ENCODE measurements around the gene ISG15. TPM values are rescaled to one million over a fixed set of nuclear protein-coding genes. Genes with fewer than 3 reads are reported as not detected.
"Not testable (repeated sequence)": the region's sequence is repeated elsewhere in the genome, so short reads cannot be mapped to it uniquely, and the experiment has no call there.

ISG15 gene
- polyA plus RNA-seq, 1 donor = 6.2 TPM

DNA sequence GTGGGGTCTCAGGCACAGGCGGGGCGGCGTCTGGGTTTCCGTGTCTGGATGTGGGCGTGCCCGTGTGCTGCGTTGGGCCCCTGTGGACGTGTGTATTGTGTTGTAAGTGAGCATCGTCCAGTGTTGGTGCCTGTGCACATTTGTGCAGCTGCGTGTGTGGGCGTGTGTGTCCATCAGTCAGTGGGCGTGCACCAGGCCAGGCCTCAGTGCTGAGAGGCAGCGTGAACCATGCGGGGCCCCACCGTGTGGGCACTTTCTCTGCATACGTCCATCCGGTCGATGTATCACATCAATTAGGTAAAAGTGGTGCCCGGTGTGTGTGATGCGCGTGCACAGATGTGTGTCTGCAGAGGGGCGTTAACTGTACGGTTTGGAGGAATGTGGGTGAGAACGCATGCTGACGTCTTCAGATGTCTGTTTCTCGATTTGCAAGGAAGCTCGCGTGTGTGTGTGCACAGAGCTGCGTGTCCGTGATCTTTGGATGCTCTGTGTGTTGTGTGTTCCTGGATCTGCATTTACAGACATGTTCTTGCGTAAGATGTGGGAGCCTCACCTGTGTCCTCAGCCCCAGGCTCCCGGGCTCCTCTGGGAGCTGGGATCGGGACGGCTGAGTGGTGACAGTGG, 31.3 kb downstream of the ISG15 start:
- DNase-seq (ENCODE audit: low read depth) = no peak

DNA sequence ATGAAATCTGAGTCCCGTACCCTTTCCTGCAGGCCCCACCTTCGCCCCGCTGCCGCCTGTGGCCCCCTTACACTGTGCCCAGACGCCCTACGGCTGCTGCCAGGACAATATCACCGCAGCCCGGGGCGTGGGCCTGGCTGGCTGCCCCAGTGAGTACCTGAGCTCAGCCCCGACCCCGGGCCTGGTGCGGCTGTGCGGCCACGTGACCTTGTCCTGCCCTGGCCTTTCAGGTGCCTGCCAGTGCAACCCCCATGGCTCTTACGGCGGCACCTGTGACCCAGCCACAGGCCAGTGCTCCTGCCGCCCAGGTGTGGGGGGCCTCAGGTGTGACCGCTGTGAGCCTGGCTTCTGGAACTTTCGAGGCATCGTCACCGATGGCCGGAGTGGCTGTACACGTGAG, 31.8 kb downstream of the ISG15 start:
- no peak for DNase-seq (ENCODE audit: low read depth)

DNA sequence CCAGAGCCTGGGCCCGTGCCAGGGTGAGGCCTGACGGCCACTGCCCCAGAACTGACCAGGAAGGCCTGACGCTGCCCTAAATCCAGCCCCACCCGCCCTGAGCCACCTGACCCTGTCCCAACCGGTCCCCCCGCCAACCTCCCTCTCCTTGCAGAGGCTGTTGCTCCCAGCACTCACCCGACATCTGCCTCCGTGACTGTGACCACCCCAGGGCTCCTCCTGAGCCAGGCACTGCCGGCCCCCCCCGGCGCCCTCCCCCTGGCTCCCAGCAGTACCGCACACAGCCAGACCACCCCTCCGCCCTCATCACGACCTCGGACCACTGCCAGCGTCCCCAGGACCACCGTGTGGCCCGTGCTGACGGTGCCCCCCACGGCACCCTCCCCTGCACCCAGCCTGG, 32.9 kb downstream of the ISG15 start:
- DNase-seq (ENCODE audit: low read depth) = no peak

DNA sequence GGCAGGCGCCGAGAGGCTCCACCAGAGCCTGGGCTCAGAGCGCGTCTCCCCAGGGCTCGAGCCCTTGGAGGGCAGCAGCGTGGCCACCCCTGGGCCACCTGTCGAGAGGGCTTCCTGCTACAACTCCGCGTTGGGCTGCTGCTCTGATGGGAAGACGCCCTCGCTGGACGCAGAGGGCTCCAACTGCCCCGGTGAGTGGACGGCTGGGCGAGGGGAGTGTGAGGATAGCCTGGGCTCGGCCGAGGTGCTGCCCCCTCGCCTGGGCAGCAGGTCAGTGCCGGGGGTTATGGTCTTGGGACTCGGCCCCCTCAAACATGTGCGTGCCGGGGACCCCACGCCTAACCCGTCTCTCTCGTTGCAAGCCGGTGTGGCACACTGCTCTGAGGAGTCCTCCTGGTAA, 33.5 kb downstream of the ISG15 start:
- DNase-seq (ENCODE audit: low read depth) = no peak

DNA sequence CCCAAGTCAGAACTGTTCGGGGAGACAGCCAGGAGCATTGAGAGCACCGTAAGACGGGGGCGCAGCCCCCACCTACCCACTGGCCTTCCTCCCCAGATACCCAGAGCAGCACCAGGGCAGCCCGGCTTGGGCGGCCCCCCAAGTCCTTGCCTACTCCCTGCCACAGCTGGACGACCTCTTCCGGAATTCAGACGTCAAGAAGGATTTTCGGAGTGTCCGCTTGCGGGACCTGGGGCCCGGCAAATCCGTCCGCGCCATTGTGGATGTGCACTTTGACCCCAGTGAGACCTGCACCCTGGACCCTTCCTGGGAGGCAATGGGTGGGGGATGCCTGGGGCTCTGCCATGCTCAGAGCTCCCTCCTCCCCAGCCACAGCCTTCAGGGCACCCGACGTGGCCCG, 34.1 kb downstream of the ISG15 start:
- DNase-seq (ENCODE audit: low read depth) = no peak

DNA sequence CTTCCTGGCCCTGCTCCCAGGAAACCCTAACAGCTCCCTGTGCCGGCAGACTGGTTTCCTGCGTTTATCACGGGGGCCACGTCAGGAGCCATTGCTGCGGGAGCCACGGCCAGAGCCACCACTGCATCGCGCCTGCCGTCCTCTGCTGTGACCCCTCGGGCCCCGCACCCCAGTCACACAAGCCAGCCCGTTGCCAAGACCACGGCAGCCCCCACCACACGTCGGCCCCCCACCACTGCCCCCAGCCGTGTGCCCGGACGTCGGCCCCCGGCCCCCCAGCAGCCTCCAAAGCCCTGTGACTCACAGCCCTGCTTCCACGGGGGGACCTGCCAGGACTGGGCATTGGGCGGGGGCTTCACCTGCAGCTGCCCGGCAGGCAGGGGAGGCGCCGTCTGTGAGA, 34.7 kb downstream of the ISG15 start:
- no peak for DNase-seq (ENCODE audit: low read depth)

DNA sequence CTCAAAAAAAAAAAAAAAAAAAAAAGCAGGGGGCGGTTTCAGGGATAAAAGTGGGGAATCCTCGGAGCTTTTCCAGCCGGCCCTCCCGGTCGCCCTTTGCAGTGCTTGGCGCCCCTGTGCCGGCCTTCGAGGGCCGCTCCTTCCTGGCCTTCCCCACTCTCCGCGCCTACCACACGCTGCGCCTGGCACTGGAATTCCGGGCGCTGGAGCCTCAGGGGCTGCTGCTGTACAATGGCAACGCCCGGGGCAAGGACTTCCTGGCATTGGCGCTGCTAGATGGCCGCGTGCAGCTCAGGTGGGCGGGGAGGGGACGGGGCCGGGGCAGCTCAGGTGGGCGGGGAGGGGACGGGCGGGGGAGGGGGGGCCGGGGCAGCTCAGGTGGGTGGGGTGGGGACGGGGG, 35.5 kb downstream of the ISG15 start:
- DNase-seq (ENCODE audit: low read depth) = no peak

DNA sequence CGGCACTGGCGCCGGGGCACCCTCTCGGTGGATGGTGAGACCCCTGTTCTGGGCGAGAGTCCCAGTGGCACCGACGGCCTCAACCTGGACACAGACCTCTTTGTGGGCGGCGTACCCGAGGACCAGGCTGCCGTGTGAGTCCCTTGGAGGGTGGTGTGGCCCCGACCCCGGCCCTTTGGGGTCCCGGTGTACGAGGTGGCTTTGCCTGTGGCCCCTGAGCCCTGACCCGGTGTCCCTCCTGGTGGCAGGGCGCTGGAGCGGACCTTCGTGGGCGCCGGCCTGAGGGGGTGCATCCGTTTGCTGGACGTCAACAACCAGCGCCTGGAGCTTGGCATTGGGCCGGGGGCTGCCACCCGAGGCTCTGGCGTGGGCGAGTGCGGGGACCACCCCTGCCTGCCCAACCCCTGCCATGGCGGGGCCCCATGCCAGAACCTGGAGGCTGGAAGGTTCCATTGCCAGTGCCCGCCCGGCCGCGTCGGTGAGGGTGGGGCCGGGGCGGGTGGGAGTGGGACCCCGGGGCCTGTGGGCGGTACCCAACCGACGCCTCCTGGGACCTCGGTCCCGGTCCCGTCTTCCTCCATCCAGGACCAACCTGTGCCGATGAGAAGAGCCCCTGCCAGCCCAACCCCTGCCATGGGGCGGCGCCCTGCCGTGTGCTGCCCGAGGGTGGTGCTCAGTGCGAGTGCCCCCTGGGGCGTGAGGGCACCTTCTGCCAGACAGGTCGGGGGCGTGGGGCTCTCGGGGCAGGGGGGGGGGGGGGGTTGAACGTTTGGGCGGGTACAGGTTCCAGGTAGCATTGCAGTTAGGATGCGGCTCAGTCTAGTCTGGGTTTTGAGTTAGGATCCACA, 36.2 kb downstream of the ISG15 start:
- DNase-seq (ENCODE audit: low read depth) = no peak

DNA sequence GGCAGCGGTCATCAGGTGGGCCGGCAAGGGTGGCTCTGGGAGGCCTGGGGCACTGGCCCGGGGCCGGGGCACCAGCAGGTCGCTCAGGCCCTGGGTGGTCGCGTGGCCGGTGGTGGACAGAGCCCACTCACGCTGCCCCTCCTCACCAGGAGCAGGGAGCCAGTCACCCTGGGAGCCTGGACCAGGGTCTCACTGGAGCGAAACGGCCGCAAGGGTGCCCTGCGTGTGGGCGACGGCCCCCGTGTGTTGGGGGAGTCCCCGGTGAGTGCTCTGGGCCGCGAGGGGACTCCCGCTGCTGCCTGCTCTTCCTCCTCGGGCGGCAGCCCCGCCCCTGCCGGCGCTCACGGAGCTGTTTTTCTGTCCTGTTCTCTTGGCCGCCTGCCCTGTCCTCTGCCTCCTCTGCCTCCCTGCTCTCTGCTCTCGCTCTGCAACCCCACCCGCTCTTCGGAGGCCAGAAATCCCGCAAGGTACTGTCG, 37.3 kb downstream of the ISG15 start:
- DNase-seq (ENCODE audit: low read depth) = no peak

DNA sequence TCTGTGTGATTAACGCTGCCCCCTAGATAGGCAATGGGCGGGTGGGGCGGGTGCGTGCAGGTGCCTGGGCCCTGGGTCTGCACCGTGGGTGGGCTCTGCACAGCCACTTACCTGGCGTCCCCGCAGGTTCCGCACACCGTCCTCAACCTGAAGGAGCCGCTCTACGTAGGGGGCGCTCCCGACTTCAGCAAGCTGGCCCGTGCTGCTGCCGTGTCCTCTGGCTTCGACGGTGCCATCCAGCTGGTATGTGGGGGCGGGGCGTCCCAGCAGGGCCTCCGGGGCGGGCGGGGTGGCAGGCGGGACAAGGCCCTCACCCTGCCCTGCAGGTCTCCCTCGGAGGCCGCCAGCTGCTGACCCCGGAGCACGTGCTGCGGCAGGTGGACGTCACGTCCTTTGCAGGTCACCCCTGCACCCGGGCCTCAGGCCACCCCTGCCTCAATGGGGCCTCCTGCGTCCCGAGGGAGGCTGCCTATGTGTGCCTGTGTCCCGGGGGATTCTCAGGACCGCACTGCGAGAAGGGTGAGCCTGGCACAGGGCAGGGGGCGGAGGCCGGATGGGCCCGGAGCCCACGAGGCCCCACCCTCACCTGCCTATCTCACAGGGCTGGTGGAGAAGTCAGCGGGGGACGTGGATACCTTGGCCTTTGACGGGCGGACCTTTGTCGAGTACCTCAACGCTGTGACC, 38.0 kb downstream of the ISG15 start:
- no peak for DNase-seq (ENCODE audit: low read depth)

DNA sequence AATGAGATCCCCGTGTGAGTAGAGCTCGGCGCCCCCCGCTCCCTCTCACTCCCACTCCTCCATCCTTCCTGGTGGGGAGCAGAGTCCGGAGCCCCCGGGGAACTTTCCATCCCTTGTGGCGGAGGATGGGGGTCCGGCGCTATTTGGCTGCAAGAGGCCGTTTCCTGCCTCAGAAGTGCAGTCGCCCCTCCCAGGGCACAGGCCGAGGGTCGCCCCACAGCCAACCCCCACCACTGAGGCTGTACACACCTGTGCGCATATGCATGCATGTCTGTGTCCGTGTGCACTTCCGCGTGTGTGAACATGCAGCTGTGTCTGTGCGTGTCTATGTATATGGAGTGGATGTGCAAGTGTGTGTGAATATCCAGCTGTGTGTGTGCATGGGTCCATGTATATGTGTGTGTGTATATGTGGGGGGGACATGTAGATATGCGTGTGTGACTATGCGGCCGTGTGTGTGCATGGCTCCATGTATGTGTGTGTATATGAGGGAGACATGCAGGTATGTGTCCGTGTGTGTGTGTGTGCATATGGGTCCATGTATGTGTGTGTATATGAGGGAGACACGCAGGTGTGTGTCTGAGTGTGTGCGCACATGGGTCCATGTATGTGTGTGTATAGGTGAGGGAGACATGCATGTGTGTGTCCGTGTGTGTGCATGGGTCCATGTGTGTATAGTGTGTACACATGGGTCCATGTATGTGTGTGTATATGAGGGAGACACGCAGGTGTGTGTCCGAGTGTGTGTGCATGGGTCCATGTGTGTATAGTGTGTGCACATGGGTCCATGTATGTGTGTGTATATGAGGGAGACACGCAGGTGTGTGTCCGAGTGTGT, 38.9 kb downstream of the ISG15 start:
- no peak for DNase-seq (ENCODE audit: low read depth)

DNA sequence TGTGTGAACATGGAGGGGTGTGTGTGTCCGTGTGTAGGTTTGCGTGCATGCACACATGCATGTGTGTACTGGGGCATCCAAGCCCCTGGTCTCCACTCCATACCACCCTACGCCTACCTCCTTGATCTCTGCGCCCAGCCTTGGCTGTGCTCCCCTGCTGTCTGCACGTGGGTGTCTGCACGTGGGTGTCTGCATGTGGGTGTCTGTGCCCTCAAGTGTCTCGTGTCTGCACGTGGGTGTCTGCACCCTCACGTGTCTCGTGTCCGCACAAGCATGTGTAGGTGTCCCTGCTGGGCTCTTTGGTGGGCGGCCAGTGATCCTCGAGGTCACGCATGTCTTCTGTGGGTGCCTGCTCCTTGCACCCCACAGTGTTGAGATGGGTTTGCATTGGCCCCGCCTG, 39.7 kb downstream of the ISG15 start:
- no peak for DNase-seq (ENCODE audit: low read depth)

DNA sequence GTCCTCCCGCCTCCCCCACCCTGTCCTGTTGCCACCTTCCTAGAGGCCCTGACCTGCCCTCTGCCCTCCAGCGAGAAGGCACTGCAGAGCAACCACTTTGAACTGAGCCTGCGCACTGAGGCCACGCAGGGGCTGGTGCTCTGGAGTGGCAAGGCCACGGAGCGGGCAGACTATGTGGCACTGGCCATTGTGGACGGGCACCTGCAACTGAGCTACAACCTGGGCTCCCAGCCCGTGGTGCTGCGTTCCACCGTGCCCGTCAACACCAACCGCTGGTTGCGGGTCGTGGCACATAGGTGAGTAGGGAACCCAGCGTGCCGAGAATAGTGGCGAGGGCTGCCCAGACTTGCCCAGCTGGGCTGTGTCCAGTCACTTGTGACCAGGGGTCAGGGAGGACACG, 40.4 kb downstream of the ISG15 start:
- no peak for DNase-seq (ENCODE audit: low read depth)

DNA sequence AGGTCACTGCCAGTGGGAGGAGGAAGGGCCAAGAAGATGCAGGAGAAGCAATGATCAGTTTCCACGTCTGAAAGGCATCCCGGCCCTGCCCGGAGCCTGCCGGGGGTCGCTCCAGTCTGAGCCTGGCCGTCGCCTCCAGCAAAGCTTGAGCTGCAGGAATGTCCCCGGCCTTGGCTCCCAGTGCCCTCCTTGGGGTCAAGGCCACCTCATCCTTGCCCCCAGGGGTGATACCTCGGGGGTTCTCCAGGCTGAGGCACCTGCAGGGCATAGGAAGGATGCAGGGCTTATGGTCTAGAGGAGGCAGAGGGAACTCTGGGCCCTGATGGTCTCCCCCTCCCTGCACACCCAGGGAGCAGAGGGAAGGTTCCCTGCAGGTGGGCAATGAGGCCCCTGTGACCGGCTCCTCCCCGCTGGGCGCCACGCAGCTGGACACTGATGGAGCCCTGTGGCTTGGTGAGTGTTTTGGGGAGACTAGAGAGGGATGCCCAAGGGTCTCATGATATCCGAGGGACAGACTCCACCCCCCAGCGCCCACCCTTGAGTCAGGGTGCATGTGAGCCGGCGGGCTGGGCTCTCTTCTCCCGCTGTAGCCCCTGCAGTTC, 40.9 kb downstream of the ISG15 start:
- DNase-seq (ENCODE audit: low read depth) = no peak

DNA sequence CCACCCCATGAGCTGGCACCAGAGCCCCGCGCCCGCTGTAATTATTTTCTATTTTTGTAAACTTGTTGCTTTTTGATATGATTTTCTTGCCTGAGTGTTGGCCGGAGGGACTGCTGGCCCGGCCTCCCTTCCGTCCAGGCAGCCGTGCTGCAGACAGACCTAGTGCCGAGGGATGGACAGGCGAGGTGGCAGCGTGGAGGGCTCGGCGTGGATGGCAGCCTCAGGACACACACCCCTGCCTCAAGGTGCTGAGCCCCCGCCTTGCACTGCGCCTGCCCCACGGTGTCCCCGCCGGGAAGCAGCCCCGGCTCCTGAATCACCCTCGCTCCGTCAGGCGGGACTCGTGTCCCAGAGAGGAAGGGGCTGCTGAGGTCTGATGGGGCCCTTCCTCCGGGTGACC, 41.7 kb downstream of the ISG15 start:
- no peak for DNase-seq (ENCODE audit: low read depth)

DNA sequence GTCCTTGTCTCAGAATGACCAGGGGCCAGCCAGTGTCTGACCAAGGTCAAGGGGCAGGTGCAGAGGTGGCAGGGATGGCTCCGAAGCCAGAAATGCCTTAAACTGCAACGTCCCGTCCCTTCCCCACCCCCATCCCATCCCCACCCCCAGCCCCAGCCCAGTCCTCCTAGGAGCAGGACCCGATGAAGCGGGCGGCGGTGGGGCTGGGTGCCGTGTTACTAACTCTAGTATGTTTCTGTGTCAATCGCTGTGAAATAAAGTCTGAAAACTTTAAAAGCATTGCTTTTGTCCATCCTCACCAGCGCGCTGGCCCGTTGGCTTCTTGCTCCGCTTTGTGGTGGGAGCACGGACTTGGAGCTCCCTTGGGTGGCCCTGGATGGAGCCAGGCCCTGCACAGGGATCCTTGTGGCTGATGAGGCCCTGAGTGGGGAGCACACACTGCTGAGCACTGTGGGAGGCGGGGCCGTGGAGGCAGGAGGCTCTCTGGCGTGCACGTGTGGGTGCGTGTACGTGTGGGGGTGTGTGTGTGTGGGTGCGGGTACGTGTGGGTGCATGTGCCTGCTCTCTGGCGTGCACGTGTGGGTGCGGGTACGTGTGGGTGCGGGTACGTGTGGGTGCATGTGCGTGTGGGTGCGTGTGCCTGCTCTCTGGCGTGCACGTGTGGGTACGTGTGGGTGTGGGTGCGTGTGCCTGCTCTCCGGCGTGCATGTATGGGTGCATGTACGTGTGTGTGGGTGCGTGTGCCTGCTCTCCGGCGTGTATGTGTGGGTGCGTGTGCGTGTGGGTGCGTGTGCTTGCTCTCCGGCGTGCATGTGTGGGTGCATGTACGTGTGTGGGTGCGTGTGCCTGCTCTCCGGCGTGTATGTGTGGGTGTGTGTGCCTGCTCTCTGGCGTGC, 42.8 kb downstream of the ISG15 start:
- no peak for DNase-seq (ENCODE audit: low read depth)

DNA sequence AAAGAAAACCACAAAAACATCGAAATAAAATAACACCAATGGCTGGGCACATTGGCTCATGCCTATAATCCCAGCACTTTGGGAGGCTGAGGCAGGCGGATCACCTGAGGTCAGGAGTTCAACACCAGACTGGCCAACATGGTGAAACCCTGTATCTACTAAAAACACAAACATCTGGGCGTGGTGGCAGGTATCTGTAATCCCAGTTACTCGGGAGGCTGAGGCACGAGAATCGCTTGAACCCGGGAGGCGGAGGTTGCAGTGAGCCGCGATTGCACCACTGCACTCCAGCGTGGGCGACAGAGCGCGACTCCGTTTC, 44.4 kb downstream of the ISG15 start:
- DNase-seq (ENCODE audit: low read depth) = not testable (repeated sequence)

DNA sequence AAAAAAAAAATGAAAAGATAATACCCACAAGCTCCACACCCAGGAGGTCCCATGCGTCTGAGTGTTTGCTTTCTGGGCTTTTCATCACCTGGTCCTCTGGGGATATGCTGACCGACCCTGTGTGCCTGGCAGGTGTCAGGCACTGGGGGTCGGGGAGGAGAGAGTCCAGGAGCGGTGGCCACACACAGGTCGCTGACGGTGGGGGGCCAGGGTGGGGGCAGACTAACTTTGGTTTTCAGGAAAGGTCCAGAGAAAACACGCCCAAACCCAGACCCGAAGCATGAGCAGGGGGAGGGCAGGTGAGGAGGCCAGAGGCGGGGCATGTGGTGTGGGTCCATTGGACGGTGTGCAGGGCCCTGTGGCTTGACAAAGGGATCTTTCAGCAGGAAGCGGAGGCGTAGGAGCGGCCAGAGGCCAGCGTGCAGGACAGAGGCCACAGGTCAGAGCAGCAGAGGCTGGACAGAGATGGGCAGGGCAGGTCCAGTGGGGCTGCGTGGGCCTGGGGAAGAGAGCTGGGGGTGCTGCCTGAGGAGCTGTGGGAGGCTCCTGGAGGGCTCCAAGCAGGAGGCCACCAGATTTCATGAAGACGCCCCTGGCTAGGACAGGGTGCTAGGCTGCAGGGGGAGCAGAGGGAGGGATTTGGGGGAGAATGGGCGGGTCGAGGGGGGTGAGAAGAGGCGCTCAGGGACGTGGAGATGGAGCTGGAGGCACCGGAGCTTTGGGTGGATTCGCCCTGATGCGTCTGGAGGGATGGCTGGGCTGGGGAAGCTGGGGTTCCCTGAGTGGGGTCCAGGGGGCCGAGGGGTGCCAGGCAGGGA, 45.0 kb downstream of the ISG15 start:
- no peak for DNase-seq (ENCODE audit: low read depth)

DNA sequence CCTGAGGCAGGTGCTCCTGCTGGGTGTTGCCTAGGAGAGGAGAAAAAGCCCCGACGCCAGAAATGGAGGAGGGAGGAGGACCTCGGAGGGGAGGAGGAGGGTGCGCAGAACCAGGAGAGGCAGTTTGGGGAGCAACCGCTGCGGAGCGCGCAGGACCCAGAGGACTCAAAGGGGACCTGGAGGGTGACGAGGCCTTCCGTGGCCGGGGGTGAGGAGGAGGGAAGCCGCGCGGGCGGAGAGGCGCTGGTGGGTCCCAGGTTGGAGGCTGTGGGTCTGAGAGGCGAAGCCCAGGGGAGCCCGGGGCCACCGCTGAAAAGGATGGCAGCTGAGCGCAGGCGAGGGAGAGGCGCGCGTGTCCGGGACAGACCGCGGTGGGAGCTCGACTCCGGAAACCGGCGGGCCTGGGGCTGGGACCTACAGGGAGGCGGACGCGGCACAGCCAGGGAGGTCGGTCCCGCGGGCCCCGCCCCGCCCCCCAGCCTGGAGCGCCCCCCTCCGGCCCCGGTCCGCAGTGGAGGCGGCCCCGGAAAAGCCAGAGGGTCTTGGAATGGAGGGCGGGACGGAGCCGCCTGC, 45.7 kb downstream of the ISG15 start:
- no peak for DNase-seq (ENCODE audit: low read depth)
